AG04449 (cell line): ENCODE results near the gene PTPRF.

Experiments used
- CTCF ChIA-PET: fragments of 350-600 bp; formaldehyde crosslinking; extraction: SDS; loops from one replicate; lab custom pipeline; 2021; ENCODE audit warnings: antibody characterized with exemption; lab: Yijun Ruan, JAX
- POLR2A ChIA-PET: fragments of 400-600, 350-600 bp; formaldehyde crosslinking; extraction: SDS; loops from one replicate; lab custom pipeline; 2020; ENCODE audit warnings: antibody characterized with exemption, inconsistent platforms; lab: Yijun Ruan, JAX
- DNase-seq: peaks from one replicate; pipeline ENCODE4 v3.0.0-alpha.2; 2010; ENCODE audit warnings: low read depth, low spot score
- H3K4me3 ChIP-seq: 2 replicates; pipeline ENCODE4 v1.5.1; 2011; ENCODE audit warnings: low read depth, mild to moderate bottlenecking, control low read depth, low read length
- CTCF ChIP-seq: IDR thresholded peaks from one replicate; pipeline ENCODE4 v1.5.1; 2011; ENCODE audit warnings: mild to moderate bottlenecking, moderate library complexity, low read length, control low read depth, inconsistent platforms; ENCODE audit not compliant: insufficient read depth; ENCODE audit errors: missing control alignments

Gene PTPRF

GRCh38 chr1:43619996-43620920 is 89.6 kb downstream of the PTPRF start:
- no peak overlapping the region for H3K4me3 ChIP-seq
- TF ChIP-seq CTCF, result no peak
- DNase-seq, result no peak
- POLR2A ChIA-PET, result no interaction called here
- CTCF ChIA-PET, result interaction anchor here (1.0 to 1.8 kb wide), 2 partner anchors 25 to 91 kb away, joined by 3 to 5 read pairs; no protein-coding TSS in a partner anchor

- no peak for DNase-seq
- ChIA-PET POLR2A (no interaction called here), CTCF (interaction anchor here (1.0 kb wide), 1 partner anchor 26 kb away, joined by 3 read pairs; no protein-coding TSS in a partner anchor)
- no peak overlapping the region for H3K4me3 ChIP-seq
- no peak for TF ChIP-seq CTCF
These were observed 90.3 kb downstream of the PTPRF start for GRCh38 chr1:43620956-43621355.

GRCh38 chr1:43621386-43621785 is 90.7 kb downstream of the PTPRF start:
- CTCF ChIA-PET, result interaction anchor here (1.0 kb wide), 1 partner anchor 26 kb away, joined by 3 read pairs; no protein-coding TSS in a partner anchor
- no peak overlapping the region for H3K4me3 ChIP-seq
- no peak for TF ChIP-seq CTCF
- POLR2A ChIA-PET, result no interaction called here
- DNase-seq, result no peak

GRCh38 chr1:43621861-43622260 is 91.2 kb downstream of the PTPRF start:
- H3K4me3 ChIP-seq, result no peak overlapping the region
- ChIA-PET CTCF (no interaction called here), POLR2A (no interaction called here)
- DNase-seq, result no peak
- TF ChIP-seq CTCF, result no peak

- H3K4me3 ChIP-seq, result no peak overlapping the region
- no peak for DNase-seq
- TF ChIP-seq CTCF, result no peak
- ChIA-PET POLR2A (no interaction called here), CTCF (interaction anchor here (1.4 kb wide), 1 partner anchor 27 kb away, joined by 4 read pairs; the partner anchor contains the start of gene KDM4A)
These were observed 91.8 kb downstream of the PTPRF start for GRCh38 chr1:43622471-43622870.
